MM.1S (cell line): ENCODE measurements around the gene BORCS6.

Experiments
- DNase-seq: peaks from one replicate; pipeline ENCODE4 v3.0.0-alpha.2; 2015
- H2AFZ ChIP-seq: fragments of 300-600 bp; sonication (generic); 2 replicates; pipeline ENCODE4 v1.6.0; 2016; ENCODE audit warnings: antibody characterized with exemption, low read length
- H3F3A ChIP-seq: fragments of 300-600 bp; sonication (generic); 2 replicates; pipeline ENCODE4 v1.6.1; 2016; ENCODE audit warnings: mild to moderate bottlenecking, antibody characterized with exemption, low read length, moderate library complexity, mixed read lengths; ENCODE audit not compliant: insufficient read depth
- H3K27ac ChIP-seq: fragments of 300-600 bp; sonication (generic); 2 replicates; pipeline ENCODE4 v1.5.1; 2016; ENCODE audit warnings: mild to moderate bottlenecking, low read length
- H3K27me3 ChIP-seq: fragments of 300-600 bp; sonication (generic); replicated peaks from 2 replicates; pipeline ENCODE4 v1.6.0; 2016; ENCODE audit warnings: low read length; ENCODE audit not compliant: insufficient read depth
- H3K36me3 ChIP-seq: fragments of 300-600 bp; sonication (generic); replicated peaks from 2 replicates; pipeline ENCODE4 v1.6.1; 2016; ENCODE audit warnings: mild to moderate bottlenecking, low read length, mixed read lengths; ENCODE audit not compliant: insufficient read depth
- H3K4me1 ChIP-seq: fragments of 300-600 bp; sonication (generic); 2 replicates; pipeline ENCODE4 v1.6.1; 2016; ENCODE audit warnings: low read length, mixed read lengths
- H3K4me2 ChIP-seq: fragments of 300-600 bp; sonication (generic); 2 replicates; pipeline ENCODE4 v1.6.0; 2016; ENCODE audit warnings: low read depth, low read length
- H3K4me3 ChIP-seq: fragments of 300-600 bp; sonication (generic); 2 replicates; pipeline ENCODE4 v1.5.1; 2016; ENCODE audit warnings: low read length, mixed read lengths
- H3K79me2 ChIP-seq: fragments of 300-600 bp; sonication (generic); 2 replicates; pipeline ENCODE4 v1.6.1; 2016; ENCODE audit warnings: mixed run types, low read length, mixed read lengths
- H3K9ac ChIP-seq: fragments of 300-600 bp; sonication (generic); 2 replicates; pipeline ENCODE4 v1.6.1; 2016; ENCODE audit warnings: low read length, mixed read lengths
- H3K9me2 ChIP-seq: fragments of 300-600 bp; sonication (generic); replicated peaks from 2 replicates; pipeline ENCODE4 v1.6.1; 2016; ENCODE audit warnings: mild to moderate bottlenecking, low read length, mixed read lengths; ENCODE audit not compliant: insufficient read depth
- H3K9me3 ChIP-seq: fragments of 300-600 bp; sonication (generic); replicated peaks from 2 replicates; pipeline ENCODE4 v1.6.1; 2016; ENCODE audit warnings: mild to moderate bottlenecking, low read length, mixed read lengths; ENCODE audit not compliant: insufficient read depth
- H4K20me1 ChIP-seq: fragments of 300-600 bp; sonication (generic); 2 replicates; pipeline ENCODE4 v1.6.1; 2016; ENCODE audit warnings: mild to moderate bottlenecking, low read length, moderate library complexity, mixed read lengths; ENCODE audit not compliant: insufficient read depth
- CTCF ChIP-seq: fragments of 300-600 bp; sonication (generic); IDR thresholded peaks from 2 replicates; pipeline ENCODE4 v1.5.1; 2016; ENCODE audit warnings: antibody characterized with exemption, low read length, mixed read lengths
- EZH2 ChIP-seq: fragments of 300-600 bp; sonication (generic); optimal IDR thresholded peaks from 2 replicates; pipeline ENCODE3; 2017; ENCODE audit warnings: low read depth, mild to moderate bottlenecking, antibody characterized with exemption, low read length, mixed read lengths
- EZH2phosphoT487 ChIP-seq: fragments of 300-600 bp; sonication (generic); IDR thresholded peaks from 2 replicates; pipeline ENCODE4 v1.6.1; 2018; ENCODE audit warnings: antibody characterized with exemption, low read length

Gene BORCS6

GRCh38 chr17:8142887-8143580, 46.9 kb downstream of the BORCS6 start:
- peaks cover 24% of the 10 kb centered on the region for H3F3A ChIP-seq
- H3K9me2 ChIP-seq = no peaks in the 10 kb centered on the region
- H3K79me2 ChIP-seq = no peaks in the 10 kb centered on the region
- no peak for DNase-seq
- no peak overlapping the region for H2AFZ ChIP-seq
- TF ChIP-seq CTCF = no peak
- no peak overlapping the region for H3K9ac ChIP-seq
- no peaks in the 10 kb centered on the region for H3K27me3 ChIP-seq
- H3K4me3 ChIP-seq = no peak overlapping the region
- H4K20me1 ChIP-seq = no peaks in the 10 kb centered on the region
- H3K9me3 ChIP-seq = no peaks in the 10 kb centered on the region
- no peaks in the 10 kb centered on the region for H3K4me1 ChIP-seq
- no peak overlapping the region for H3K27ac ChIP-seq
- no peak overlapping the region for H3K4me2 ChIP-seq
- no peaks in the 10 kb centered on the region for H3K36me3 ChIP-seq

DNA sequence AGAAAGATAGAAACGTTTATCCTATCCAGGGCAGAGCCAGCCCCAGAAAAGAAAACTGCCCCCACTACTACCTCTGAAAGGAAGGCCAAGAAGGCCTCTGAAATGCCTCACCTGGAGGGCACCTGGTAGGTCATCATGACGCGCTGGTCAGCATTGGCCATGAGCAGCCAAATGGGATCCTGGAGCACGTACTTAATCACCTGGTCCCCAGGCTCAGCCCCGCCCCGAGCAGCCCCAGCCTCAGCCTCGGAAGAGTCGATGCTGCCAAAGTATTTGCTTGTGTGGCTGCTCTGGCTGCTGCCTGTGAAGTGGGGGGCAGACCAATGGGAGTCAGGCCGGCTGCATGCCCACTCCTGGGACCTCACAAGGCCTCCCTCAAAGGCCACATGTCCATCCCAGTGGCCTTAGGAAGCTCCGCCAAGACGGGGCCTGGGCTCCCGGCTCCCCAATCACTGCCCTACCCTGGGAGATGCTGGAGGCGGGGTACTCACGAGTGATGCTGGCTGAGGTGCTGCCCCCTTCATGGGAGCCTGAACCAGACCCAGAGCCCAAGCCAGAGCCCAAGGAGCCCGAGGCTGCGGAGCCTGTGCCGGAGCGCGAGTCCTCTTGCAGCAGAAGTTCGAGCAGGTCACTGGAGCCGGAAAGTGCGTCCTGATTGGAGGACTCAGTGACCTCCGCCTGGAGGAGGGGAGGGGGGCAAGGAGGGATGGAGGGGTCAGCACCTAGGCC, 47.7 kb downstream of the BORCS6 start:
- Histone ChIP-seq H3K4me3 (no peak overlapping the region), H3K9me2 (no peaks in the 10 kb centered on the region), H3K27me3 (peaks cover 3% of the 10 kb centered on the region; the same call in 1 of the 2 replicates), H2AFZ (no peak overlapping the region), H3F3A (peaks cover 24% of the 10 kb centered on the region), H4K20me1 (no peaks in the 10 kb centered on the region), H3K9ac (no peak overlapping the region), H3K9me3 (no peaks in the 10 kb centered on the region), H3K27ac (no peak overlapping the region), H3K79me2 (no peaks in the 10 kb centered on the region), H3K4me2 (no peak overlapping the region), H3K4me1 (peaks cover 5% of the 10 kb centered on the region), H3K36me3 (no peaks in the 10 kb centered on the region)
- no peak for DNase-seq
- TF ChIP-seq EZH2phosphoT487 (no peak), CTCF (no peak), EZH2 (no peak)

DNA sequence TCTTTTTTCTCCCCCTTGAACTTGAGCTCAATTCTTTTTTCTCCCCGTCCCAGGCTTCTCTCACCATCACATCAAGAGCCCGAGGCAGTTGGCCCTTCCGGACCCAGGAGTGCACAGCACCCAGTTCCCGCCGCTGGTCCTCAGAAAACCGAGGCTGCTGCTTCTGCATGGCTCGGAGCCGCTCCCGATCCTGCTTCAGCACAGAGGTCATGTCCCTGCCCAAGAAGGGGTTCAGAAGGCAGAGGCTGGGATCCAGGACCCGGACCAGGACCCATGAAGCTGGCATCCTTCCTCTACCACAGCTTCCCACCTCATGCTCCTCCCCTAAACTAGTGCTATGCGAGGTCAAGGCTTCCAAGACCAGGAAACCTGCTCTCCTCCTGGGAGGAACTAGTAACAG, 48.2 kb downstream of the BORCS6 start:
- Histone ChIP-seq H3K4me2 (no peak overlapping the region), H3K27ac (no peak overlapping the region), H3K36me3 (no peaks in the 10 kb centered on the region), H3K4me1 (peaks cover 7% of the 10 kb centered on the region), H3K4me3 (no peak overlapping the region), H3K9me3 (no peaks in the 10 kb centered on the region), H4K20me1 (no peaks in the 10 kb centered on the region), H3K27me3 (peaks cover 6% of the 10 kb centered on the region; the same call in 1 of the 2 replicates), H3K9ac (no peak overlapping the region), H3K79me2 (no peaks in the 10 kb centered on the region), H3K9me2 (no peaks in the 10 kb centered on the region), H3F3A (peaks cover 24% of the 10 kb centered on the region), H2AFZ (no peak overlapping the region)
- no peak for TF ChIP-seq CTCF
- TF ChIP-seq EZH2phosphoT487 = no peak
- no peak for TF ChIP-seq EZH2
- no peak for DNase-seq
